ENCODE measurements around the gene CCDC7.
A peak's percentile ranks its signal among the peaks of the same experiment; 100 is the strongest.
"Not testable (repeated sequence)": the region's sequence is repeated elsewhere in the genome, so short reads cannot be mapped to it uniquely, and the experiment has no call there.

CCDC7 gene

DNA sequence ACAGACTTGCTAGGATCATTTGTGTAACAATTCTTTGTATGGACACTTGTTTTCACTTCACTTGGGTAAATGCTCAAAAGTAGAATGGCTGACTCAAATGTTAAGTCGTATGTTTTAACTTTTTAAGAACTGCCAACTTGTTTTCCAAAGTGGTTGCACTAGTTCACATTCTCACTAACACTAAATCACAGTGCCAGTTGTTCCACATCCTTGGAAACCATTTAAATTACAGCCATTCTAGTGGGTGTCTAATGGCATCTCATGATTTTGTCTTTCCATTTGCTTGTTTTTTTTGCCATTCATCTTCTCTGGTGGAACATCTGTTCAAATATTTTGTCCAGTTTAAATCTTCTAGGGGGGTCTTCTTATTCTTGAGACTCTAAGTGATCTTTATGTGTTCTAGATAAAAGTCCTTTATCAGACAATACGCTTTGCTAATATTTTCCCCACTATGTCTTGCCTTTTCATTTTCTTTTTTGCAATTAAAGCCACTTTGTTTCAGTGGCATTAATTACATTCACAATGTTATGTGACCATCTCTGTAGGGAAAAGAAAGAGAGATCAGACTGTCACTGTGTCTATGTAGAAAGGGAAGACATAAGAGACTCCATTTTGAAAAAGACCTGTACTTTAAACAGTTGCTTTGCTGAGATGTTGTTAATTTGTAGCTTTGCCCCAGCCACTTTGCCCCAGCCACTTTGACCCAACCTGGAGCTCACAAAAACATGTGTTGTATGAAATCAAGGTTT lies 448.1 kb downstream of the CCDC7 start:
- no peak for TF ChIP-seq CTCF (conservative IDR thresholded peaks at IDR 0.05; ENCODE audit: low read depth, low read length)
- no peak for DNase-seq (ENCODE audit: low read depth)
- no peak overlapping the region for H3K4me3 ChIP-seq (ENCODE audit: low read depth, low read length)

- H3K4me3 ChIP-seq (ENCODE audit: low read depth, low read length); DNase-seq (ENCODE audit: low read depth): not testable (repeated sequence)
Measured at GRCh38 chr10:32895200-32895968, 449.4 kb downstream of the CCDC7 start.

DNA sequence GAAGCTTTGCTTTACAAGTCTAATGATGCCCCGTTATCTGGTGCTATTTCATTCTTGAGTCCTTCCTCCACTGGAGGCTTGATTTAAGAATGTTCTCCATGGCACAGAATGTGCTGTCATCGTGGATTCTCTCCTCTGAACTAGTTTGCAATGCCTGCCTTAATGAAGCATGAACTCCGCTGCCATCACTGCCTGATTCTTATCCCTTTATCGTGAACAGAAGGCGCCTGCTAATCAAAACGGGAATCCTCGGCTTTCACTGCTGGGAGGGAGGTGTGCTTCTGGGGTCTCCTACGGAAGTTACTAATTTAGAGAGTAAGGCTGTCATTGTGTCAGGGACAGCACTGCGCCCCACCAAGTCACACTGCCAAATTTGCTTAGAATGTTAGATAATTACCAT lies 455.9 kb downstream of the CCDC7 start:
- no peak overlapping the region for H3K4me3 ChIP-seq (ENCODE audit: low read depth, low read length)

GRCh38 chr10:32905466-32905865 lies 459.5 kb downstream of the CCDC7 start:
- no peak for TF ChIP-seq CTCF (conservative IDR thresholded peaks at IDR 0.05; ENCODE audit: low read depth, low read length)
- peak; percentile 34 for DNase-seq (ENCODE audit: low read depth)
- H3K4me3 ChIP-seq (ENCODE audit: low read depth, low read length), result no peak overlapping the region

More for the DNA sequence above, 455.9 kb downstream of the CCDC7 start:
- no peak for TF ChIP-seq CTCF (conservative IDR thresholded peaks at IDR 0.05; ENCODE audit: low read depth, low read length)
- no peak for DNase-seq (ENCODE audit: low read depth)

DNA sequence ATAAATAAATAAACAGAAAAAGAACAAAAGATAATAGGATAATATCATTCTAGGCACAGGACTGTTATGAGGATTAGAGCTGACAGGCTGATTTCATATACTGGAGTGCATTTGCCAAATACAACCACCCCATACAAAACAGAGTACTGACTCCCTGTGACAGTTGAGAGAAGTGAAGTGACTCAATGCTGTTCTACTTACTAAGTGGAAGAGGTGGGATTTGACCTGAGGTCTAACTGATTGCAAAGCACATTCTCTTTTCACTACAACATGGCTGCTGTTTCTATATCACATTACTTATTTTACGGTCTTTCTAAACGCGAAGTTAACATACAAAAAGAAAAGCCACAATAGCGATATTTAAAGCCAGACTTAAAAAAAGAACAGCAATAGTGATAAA lies 460.7 kb downstream of the CCDC7 start:
- TF ChIP-seq CTCF (conservative IDR thresholded peaks at IDR 0.05; ENCODE audit: low read depth, low read length), result no peak
- no peak for DNase-seq (ENCODE audit: low read depth)
- H3K4me3 ChIP-seq (ENCODE audit: low read depth, low read length), result no peak overlapping the region

DNA sequence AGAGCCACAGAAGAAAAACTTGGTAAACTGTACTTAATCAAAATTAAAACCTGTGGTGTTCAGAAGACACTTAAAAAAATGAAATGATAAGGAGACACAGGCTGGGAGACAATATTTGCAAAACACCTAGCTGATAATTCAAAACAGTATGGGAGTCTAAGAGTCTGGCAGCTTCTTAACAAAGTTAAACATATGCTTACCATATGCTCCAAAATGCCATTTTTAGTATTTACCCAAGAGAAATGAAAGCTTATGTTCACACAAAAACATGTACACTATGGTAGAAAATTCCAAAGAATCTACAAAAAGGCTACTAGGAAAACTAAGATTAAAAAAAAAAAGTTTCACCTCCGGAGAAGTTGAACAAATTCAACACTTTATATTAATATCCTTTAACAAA lies 463.5 kb downstream of the CCDC7 start:
- TF ChIP-seq CTCF (conservative IDR thresholded peaks at IDR 0.05; ENCODE audit: low read depth, low read length), result no peak
- no peak overlapping the region for H3K4me3 ChIP-seq (ENCODE audit: low read depth, low read length)
- no peak for DNase-seq (ENCODE audit: low read depth)

DNA sequence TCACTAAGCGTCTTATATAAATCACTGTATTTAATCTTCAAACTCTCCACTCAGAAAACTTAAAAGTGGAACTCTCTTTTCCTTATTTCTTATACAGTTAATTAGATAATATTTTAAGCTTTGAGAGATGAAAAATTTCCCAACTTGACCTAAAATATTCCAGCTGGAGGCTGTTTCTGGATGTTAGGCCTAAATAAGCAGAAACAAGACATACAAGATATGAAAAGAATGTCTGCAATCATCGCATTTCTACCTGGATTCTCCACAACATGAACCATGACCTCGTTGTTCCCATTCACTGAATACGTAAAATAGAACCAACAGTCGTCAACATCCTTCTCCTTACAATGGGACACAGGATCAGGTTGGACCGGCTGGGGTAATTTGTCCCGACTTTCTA lies 464.0 kb downstream of the CCDC7 start:
- not testable (repeated sequence) for DNase-seq (ENCODE audit: low read depth); H3K4me3 ChIP-seq (ENCODE audit: low read depth, low read length)
